H1 (cell line): ENCODE results near the gene WDR93. TPM values are rescaled to one million over a fixed set of nuclear protein-coding genes. Genes with fewer than 3 reads are reported as not detected.

Source experiments
- CEBPB ChIP-seq: IDR thresholded peaks from 2 replicates; pipeline ENCODE4 v1.6.1; 2012; ENCODE audit warnings: low read depth, low read length
- CTCF ChIP-seq, 3 experiments: IDR thresholded peaks; 1 replicate in 2 of 3; 2 replicates in 1 of 3; pipeline versions ENCODE4 v1.5.1 to v1.6.1; 2011; ENCODE audit warnings: low read length in 3 of 3, mild to moderate bottlenecking in 3 of 3, inconsistent platforms in 2 of 3, low read depth in 1 of 3, moderate library complexity in 1 of 3; ENCODE audit not compliant: insufficient read depth in 1 of 3; ENCODE audit errors: control extremely low read depth in 1 of 3
- E2F6 ChIP-seq: IDR thresholded peaks from 2 replicates; pipeline ENCODE4 v1.6.1; 2012; ENCODE audit warnings: inconsistent platforms
- GABPA ChIP-seq: IDR thresholded peaks from 2 replicates; pipeline ENCODE4 v1.6.1; 2011; ENCODE audit warnings: mild to moderate bottlenecking, low read length, moderate library complexity, borderline replicate concordance; ENCODE audit not compliant: insufficient read depth
- POLR2AphosphoS5 ChIP-seq: IDR thresholded peaks from 2 replicates; pipeline ENCODE4 v1.6.1; 2011; ENCODE audit warnings: low read depth, low read length
- RFX5 ChIP-seq: IDR thresholded peaks from 2 replicates; pipeline ENCODE4 v1.6.1; 2011; ENCODE audit warnings: low read depth, low read length, improper control_type of control experiment, borderline replicate concordance
- SAP30 ChIP-seq: fragments of 300-600 bp; sonication (generic); IDR thresholded peaks from 2 replicates; pipeline ENCODE4 v1.7.1; 2012; ENCODE audit warnings: low read length, moderate library complexity, mild to moderate bottlenecking, inconsistent platforms; ENCODE audit not compliant: insufficient read depth, insufficient replicate concordance
- SIRT6 ChIP-seq: IDR thresholded peaks from one replicate; pipeline ENCODE4 v1.7.1; 2012; ENCODE audit warnings: low read length, inconsistent platforms
- SRF ChIP-seq: IDR thresholded peaks from 2 replicates; pipeline ENCODE4 v1.6.1; 2011; ENCODE audit warnings: mild to moderate bottlenecking, low read depth, low read length, moderate library complexity
- SUZ12 ChIP-seq: fragments of 200-600 bp; sonication (generic); IDR thresholded peaks from 2 replicates; pipeline ENCODE4 v1.6.1; 2012; ENCODE audit warnings: mild to moderate bottlenecking, inconsistent platforms, low read length, moderate library complexity, mixed read lengths
- TEAD4 ChIP-seq: IDR thresholded peaks from 2 replicates; pipeline ENCODE4 v1.6.1; 2012; ENCODE audit warnings: low read depth, low read length, inconsistent platforms, mixed read lengths
- polyA plus RNA-seq, 7 experiments: library from polyadenylated mRNA; depleted of rRNA in 3 of 7; stranded (reverse) in 5 of 7; unstranded in 2 of 7; fragments of >200 nt in 5 of 7; fragments of 200-250 nt in 2 of 7; gene quantifications; 1 replicate in 5 of 7; 2 replicates in 1 of 7; 4 replicates in 1 of 7; pipeline versions ENCODE4 v1.2.1 to v1.2.3, GENCODE V29; 2011 to 2013; ENCODE audit warnings: missing spikeins in 2 of 7, mixed read lengths in 2 of 7
- total RNA-seq: library from RNA; stranded (reverse); fragmentation: NEBNext Ultra II Directional; extraction: Animal tissue kit (Norgen Biotek cat#: 25700); gene quantifications from 2 replicates; pipeline ENCODE4 v1.2.1, GENCODE V29; 2021

Gene WDR93
- total and polyA plus RNA-seq, 2 of the 8 experiments (the other 6 are each of a cell fraction or from before 2014, with no cell fraction given), result 0.03 TPM; not detected in 1

GRCh38 chr15:89750560-89751542, 60.2 kb downstream of the WDR93 start, which contains the start of gene MESP1 (continued):
- TF ChIP-seq SUZ12 (peak; percentile 63), POLR2AphosphoS5 (no peak), TEAD4 (no peak), SAP30 (no peak), RFX5 (no peak), SRF (no peak), CTCF (IDR thresholded peaks at IDR 0.05; ENCODE audit: control extremely low read depth in 1 of 3, insufficient read depth in 1 of 3, low read depth in 1 of 3, low read length in 3 of 3) (peak; percentile 71 to 98 (median 86)), E2F6 (peak; percentile 88), SIRT6 (no peak), CEBPB (no peak), GABPA (no peak; the same call in 1 of the 2 replicates)
